Activated effector memory CD4-positive, alpha-beta T cell treated with Interleukin-2 at 50 U/mL for 16 hours (primary cell): Measurements from ENCODE around the gene APBB2.

Experiments
- DNase-seq: peaks from one replicate; pipeline ENCODE4 v3.0.0-alpha.2; 2020

APBB2 gene

DNA sequence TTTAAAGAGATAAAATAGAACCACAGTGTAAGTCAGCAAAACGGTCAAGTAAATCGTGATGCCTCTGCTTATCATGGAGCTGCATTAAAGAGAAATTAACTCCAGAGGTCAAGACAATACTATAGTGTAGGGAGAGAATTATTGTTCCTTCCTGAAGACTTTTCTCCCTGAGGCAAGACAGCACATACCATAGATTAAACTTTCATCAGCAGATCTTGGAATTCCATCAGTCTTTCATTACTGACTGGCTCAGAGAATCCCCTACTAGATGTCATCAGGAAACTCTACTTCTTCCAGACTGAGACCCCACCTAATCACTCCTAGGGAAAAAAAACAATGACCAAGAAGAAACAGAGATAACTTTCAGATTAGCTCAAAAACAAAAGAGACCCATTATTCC is 333.2 kb downstream of the APBB2 start:
- DNase-seq = no peak

DNA sequence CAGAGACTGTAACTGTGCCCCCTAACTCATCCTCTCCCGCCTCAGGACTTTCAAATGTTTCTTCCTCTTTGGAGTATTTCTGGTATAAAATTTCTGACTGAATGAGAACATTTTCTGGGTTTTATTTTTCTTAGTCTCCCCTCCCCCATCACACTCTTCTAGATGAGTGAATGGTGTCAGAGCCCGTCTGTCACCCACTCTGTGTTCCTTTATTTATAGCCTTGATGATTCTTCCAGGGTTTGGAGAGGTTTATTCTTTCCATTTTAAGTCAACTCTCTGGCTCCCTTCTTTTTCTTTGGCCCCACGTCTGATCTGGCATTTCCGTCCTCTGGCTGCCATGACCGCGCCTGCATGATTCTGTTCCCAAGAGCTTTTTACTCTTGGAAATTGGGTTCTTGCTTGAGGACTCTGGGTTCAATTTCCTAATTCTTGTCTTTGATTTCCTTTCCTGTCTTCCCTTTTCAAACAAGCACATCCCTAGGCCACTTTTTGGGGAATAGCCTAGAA is 335.7 kb downstream of the APBB2 start:
- no peak for DNase-seq

DNA sequence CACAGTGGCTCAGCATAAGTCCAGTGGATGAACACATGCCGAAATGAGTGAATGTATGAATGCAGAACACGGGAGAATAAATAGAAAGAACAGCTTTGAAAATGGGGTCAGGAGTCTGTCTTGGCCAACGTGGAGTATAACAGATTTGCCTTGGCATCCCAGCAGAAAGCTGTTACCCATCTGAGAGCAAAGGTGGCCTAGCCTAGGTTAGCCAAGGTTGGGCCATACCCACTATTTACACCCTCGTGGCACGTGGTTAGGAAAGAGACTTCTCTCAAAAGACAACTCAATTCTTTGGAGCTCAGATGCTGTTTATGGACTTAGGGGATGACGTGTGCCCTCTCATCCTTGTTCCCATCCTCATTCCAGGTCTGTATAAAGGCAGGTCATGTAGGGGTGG is 337.3 kb downstream of the APBB2 start:
- no peak for DNase-seq

DNA sequence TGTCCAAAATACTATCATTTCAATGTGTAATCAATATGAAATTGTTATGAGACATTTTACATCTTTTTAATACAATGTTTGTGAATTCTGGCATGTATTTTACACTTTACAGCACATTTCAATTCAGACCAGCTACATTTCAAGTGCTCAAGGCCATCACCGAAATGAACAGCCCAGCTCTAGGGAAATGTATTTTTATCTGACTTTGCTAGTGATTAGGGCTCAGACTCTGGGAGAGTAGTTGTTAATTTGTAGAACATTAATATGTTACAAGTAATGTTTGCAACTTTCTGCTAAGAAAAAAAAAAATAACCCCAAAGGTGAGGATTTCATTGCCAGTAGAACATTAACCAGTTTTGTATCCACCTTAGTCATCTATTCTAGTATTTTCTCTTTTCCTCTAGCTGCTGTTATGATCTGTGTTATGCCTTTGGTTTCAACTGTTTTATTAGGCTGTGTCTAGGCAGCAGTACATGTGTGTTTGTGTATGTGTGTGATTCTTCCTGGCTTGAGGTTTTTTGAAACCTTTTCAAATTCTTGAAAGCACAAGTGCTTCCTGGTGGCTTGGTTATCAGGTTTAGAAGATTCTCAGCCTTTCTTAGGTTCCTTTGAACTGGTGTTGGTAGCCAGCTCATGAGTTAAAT is 338.7 kb downstream of the APBB2 start:
- DNase-seq = no peak

DNA sequence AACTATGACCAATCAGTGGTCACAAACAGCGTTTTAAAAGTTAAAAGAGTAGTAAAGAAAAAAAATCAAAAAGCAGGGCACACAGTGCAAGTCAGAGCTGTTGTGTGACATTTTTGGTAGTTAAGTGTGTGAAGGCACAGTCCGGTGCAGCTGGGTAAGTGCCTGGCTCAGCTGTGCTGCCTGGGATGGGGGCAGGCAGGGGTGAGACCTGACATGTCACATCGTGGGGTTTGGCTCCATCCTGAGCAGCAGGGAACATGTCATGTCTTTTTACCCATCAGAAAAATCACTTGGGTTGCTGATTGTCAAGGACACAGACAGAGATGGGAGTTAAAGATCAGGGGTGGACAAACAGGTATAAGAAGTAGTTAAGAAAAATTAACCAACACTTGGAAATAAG is 339.4 kb downstream of the APBB2 start:
- no peak for DNase-seq

DNA sequence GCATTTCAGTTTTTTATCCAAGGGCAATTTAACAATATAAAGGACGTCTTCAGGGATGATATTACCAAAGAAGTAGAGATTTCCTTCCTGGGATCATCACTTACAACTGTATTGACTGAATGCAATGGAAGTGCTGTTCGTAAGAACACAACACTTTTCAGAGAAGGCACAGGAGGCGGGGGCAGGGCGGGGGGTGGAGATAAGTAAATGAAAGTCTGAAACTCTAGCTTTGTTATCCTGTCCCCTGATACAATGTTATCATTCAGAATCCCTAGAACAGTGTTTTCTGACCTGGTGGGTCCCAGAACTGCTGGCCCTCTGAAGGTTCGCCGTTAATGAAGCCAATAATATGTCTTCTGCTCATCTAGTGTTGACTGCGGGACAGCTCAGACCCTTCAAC is 340.0 kb downstream of the APBB2 start:
- no peak for DNase-seq

DNA sequence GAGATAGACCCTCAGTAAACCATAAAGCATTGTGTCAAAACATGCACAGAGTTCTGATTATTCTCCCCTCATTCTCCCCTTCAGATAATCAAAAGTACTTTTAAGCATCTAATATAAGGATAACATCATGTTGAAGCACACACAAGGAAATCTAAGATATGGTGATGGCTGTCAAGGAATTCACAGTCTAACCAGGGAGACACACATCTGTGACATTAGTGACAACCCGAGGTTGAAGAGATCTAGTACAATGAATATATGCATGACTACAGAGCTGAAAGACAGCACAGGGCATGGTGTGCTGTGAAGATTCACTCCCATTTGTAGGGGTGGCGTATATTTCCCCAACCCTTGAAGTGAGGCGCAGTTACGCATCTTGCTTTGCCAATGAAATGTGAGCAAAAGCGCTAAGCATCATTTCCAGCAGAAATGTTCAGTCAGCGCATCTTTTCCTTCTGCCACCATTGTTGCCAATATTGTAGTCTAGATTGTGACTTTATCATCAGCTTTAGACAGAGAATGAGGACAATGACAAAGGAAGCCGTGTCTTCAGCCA is 342.6 kb downstream of the APBB2 start:
- no peak for DNase-seq

DNA sequence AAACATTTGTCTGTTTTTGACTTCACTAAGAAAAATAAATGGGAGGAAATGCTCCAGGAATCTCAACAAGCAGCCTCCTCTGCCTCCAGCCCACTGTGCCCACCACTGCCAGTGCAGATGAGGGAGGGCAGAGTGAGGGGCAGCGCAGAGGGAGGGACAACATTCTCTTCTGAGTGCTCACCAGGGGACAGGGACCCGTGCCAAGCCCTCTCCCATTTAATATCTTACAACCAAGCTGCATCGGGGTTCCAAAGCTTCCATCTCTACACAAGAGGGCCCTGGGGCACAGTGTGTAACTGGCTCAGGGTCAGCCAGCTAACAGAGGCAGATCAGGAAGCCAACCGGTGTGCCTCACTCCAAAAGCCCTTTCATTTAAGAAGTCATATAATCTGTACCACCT is 344.2 kb downstream of the APBB2 start:
- DNase-seq = no peak

DNA sequence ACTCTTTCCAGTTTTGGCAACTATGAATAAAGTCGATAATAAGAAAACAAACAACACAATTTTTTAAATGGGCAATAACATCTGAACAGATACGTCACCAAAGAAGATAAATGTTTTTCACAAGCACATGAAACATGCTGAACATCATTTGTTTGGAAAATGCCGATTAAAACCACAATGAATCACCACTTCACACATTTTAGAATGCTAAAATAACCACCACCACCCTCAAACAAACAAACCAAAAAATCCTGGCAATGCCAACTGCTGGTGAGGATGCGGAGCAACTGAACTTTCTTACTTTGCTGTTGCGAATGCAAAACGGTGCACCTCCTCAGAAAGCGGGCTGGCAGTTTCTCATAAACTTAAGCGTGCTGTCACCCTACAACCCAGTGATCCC is 348.6 kb downstream of the APBB2 start:
- no peak for DNase-seq

DNA sequence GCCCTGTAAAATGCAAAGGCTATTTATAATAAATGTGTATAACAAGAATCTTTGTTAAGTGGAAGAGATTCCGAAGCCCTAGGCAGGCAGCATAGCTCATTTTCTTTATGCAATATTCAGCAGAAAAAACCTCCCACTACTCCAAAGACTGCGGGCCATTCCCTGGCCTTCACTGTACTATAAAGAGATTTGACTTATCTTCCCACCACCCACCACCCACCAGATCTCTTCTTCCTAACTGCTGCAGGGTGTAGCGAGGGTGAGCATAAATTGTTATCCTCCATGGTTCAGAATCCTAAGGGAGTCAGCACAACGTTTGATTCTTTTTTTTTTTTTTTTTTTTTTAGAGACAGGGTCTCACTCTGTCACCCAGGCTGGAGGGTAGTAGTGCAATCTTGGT is 349.8 kb downstream of the APBB2 start:
- no peak for DNase-seq

DNA sequence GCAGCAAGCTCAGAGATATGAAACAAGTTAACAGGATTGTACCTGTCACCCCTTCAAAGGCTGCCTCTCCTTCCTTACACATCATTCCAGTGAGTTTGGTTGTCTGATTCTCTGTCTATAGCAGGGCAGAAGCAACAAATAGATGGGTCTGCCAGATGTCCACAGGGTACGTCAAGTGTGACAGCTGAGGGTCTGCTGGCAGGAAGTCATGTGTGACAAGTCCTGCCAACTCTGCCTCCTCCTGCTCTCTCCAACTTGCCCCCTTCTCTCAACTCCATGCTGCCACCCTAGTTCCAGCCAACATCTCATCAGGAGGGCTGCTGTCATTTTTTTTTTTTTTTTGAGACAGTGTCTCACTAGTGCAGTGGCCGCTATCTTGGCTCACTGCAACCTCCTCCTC is 355.4 kb downstream of the APBB2 start:
- DNase-seq = no peak

DNA sequence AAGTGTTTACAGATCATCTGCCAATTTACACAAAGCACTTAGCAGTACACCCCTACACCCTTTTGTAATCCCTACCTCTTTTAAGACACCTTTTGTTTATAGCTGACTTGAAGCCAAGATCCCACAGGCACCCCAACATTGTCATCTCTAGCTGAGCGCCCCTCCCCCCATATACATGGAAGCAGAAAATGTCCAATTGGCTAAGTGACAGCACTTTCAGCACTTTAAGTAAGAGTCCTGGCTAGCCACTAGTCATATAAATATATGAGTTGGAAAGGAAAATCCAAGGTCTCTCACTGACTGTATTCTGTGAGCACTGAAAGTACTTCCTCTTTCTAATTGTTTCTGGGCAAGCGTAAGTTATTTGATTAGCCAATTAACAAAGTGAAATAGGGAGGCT is 356.4 kb downstream of the APBB2 start:
- no peak for DNase-seq

DNA sequence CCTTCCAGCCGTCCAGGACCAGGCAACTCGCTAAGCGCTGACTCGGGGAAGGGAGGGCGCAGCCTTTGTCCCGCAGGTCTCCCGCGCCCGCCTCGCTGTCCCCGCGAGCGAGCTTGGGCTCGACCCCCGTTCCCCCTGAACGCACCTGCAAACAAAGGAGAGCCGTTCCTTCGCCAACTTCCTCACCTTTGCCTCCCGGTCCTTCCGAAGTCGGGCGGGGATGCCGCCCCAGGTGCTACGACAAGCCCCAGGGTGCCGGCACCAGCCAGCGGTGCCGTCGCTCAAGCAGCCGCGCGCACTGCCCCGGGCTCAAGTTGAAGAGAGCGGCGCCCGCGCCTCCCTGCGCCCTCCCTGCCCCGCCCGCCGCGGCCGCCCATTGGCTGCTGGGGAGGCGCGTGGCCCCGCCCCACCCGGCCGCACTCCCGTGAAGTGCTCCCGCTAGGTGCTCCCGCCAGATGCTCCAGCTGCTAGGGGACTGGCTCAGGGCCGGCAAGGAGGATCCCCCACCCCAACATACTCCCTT is 357.4 kb downstream of the APBB2 start:
- no peak for DNase-seq

DNA sequence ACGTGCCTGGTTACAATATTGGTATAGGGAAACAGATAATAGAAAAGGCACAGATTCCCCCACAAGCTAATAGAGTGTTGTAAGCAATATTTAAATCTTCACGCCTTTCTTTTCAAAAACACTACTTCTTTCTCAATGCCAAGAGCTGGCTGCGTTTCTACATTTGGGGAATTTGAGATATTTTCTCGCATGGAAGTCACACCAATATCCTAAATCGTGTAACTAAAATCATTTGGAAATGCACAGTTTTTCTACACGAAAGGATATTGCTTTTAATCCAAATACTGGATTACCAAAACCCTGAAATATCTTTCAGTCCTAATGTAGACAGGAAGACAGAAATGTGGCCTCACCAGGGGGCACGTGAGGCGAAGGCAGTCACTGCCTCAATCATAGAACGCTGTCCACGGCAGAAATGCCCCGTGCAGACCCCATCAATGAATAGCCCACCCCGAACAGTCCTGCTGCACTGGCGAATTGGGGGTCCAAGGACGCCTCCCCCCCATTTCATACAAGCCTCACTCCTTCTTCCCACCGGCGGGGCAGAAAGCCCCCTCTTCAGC is 358.0 kb downstream of the APBB2 start:
- no peak for DNase-seq

DNA sequence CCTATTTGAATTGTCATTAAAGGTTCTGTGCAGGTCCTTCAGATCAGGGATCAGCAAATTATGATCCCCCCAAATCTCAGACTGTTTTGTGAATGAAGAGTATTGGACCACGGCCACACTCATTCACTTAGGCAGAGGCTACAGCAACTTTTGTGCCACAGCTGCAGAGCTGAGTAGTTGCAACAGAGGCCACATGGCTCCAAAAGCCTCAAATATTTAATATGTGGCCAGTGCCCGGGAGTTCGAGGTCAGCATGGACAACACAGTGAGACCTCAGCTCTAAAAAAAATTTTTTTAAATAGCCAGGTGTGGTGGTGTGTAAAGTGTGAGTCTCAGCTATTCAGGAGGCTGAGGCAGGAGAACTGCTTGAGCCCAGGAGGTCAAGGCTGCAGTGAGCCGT is 363.8 kb downstream of the APBB2 start:
- no peak for DNase-seq

DNA sequence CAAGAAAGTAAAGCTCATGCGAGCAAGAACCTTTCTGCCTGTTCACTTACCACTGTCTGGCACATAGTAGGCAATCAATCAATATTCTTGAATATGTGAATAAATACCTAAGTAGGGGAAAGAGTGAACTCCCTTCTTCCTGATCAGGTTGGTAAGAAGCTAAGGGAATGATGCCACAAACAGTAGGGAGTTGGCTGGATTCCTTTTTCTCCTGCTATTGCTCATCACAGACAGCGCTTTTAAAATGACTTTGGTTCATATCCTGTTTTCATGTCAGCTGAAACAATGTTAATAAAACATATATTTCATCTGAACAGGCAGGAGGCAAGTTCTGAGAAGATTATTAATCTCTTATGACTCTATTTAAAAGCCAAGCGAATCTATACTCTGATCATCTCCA is 365.4 kb downstream of the APBB2 start:
- DNase-seq = no peak

DNA sequence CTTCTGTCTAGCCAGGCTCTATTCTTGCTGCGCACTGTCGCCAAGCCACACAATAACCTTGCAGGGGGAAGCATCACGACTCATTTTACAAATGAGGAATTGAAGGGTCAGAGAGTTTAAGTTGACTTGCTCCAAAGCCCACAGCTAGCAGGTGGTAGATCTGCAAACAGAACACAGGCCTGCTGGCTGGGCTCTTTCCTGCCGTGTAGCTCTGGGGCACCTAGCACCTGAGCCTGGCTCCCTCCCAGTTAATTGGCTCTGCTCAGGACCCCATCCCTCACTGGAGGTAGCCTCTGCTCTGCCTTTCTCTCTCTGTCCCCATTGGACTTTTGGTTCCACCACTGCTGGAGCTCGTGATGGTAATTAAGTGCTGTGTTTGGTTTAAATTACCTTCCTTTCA is 366.1 kb downstream of the APBB2 start:
- DNase-seq = no peak

DNA sequence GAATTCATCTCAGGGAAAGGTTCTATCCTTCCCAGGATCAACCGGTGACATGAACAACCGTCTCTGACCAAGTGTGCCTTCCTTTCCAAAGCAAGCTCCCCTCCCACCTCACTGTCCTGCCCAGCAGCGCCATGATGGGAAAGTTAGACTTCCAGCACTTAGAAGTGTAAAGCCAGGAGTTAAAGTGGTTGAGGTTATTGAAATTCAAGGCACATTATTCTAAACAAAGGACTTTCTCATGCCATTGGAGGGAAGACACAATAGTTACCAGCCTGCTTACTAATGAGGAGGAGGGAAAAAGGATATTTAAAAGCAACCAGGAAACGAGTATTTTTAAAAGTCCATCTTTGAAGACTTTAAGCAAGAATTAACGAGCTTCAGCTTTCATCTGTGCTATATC is 367.8 kb downstream of the APBB2 start:
- DNase-seq = no peak

DNA sequence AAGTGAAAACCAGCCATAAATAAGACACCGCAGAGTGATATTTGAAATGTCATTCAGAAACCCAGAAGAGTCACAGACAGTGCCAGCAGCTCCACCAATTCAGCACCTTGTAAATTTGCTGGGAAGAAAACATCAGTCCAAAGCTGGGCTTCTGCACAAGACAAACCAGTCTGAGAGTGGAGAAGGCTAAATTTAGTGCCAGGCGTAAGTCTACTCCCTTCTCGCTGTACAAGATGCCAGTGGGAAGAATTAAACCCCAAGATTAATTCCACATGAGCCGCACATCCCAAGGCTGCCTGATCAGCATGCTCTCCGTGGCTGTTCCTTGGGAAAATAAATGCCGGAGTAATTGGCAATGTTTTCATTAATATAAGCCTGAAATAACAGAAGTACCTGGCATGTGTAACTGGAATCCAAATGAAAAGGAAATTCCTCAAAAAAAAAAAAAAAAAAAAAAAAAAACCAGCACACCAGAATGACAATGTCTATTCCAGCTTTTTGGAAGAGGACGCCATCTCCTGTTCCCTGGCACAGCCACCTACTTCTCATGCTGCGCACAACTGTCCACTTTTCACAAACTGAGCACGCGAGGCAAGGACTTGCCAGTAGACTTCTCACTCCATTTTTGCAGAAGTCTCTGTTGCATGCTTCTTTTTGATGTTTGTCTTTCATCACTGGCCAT is 369.0 kb downstream of the APBB2 start:
- no peak for DNase-seq

DNA sequence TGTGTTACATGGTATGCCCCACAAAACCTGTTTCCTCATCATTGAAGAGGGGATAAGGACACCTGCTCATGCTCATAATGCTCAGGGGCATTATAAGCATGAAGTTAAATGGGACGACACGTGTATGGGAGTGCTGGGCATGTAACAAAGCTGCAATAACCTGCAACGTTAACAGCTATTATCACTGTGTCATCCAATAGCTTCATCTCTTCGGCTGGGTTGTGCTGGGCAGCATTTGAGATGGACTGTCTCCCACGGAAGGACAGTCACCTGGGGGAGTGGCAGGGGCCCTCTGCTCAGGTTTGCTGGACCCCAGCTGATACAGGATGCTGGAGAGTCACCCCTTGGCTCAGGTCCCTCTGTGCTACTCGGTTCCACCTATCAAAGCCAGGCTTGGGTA is 370.1 kb downstream of the APBB2 start:
- no peak for DNase-seq

DNA sequence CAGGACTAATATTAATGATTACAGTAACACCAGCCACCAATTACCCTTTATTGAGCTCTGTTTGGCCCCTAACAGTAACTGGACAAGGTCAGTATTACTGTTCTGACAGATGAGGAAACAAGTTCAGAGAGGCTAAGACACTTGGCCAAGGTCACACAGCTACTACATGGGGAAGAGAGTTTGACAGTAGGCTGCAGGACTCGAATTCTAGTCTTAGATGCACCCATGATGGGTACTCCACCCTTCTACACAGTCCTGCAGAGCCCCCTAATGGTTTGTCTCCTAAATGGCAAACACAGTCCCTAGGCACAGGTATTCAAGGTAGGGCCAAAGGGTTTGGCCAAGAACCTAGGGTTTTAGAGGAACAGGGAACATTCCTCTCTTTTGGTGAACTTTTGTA is 370.6 kb downstream of the APBB2 start:
- no peak for DNase-seq

DNA sequence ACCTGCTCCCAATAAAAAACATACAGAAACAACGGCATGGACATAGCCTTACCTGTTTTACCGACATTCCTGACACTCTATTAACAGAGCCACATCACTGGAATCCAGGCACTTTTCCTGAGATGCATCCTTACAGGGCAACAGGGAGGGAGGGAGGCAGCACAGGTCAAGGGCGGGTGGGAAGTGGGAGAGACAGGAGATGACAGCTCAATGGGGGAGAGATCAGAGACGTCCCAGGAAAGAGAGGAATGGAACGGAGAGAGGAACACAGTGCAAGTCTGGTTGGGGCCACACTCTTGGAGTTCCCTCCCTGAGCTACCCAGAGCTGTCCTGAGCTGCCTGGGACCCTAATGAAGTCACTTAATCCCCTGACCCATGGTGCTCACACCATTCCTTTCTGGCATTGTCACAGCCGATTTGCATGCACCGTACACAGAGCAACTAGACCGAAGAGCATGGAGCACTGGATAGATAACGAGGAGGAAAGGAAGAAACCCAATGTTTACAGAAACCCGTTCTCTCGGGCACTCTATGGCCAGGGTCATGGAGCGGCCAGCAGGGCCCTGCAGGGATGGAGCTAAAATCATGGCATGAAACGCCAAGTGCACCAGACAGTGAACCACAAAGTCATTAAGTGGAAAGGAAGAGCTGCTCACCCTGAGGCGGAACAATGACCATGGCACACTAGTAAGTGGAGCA is 371.5 kb downstream of the APBB2 start:
- DNase-seq = no peak

DNA sequence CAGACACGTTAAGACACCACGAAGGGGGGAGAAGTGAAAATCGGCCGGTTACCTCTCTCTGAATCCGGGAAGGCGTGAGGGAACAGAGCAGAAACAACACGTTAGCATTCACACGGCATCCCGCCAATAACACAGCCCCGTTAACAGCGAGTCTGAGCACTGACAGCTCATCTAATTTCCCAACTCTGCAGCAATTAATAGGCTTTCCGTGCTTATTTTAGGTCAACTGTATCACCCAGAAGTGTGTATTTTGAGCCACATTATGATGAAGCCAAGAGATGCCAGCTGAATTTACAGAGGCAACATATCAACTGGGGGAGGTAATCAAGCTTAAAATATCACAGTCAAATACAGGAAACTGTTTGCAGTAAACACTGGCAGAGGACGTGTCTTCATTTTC is 372.0 kb downstream of the APBB2 start:
- DNase-seq = no peak
